Prostate gland (tissue), 2 donors: ENCODE results near the gene PURB.

ENCODE experiments used
- CTCF ChIP-seq, 4 experiments: fragments of 200-600 bp in 2 of 4; fragments of 450-650 bp in 2 of 4; sonication (generic) in 2 of 4; IDR thresholded peaks; 1 replicate in 3 of 4; 2 replicates in 1 of 4; pipeline ENCODE4 v1.5.1; 2016 to 2019; ENCODE audit warnings: antibody characterized with exemption in 4 of 4, mild to moderate bottlenecking in 2 of 4, moderate library complexity in 2 of 4
- POLR2AphosphoS5 ChIP-seq: sonication (generic); formaldehyde crosslinking; IDR thresholded peaks from one replicate; pipeline ENCODE4 v1.6.1; 2017; ENCODE audit warnings: antibody characterized with exemption

GRCh38 chr7:44894888-44895580 is 9.7 kb upstream of the PURB start:
- TF ChIP-seq CTCF (IDR thresholded peaks at IDR 0.05): no peak
- no peak for TF ChIP-seq POLR2AphosphoS5
